GM21423 (cell line): Measurements from ENCODE around the gene ZNF500.

Experiments
- ATAC-seq: cut with Tn5 transposase; IDR thresholded peaks from one replicate; pipeline ENCODE4 v1.9.1; 2021; ENCODE audit warnings: mild to moderate bottlenecking, moderate library complexity; ENCODE audit not compliant: unreplicated experiment

The ZNF500 gene

GRCh38 chr16:4766875-4767628 is at the start of gene ZNF500:
Gene ZNF500 (minus strand): TSS chr16:4767162. CDS start chr16:4765978, 1,184 bp downstream.
- ATAC-seq = peak; percentile 87

DNA sequence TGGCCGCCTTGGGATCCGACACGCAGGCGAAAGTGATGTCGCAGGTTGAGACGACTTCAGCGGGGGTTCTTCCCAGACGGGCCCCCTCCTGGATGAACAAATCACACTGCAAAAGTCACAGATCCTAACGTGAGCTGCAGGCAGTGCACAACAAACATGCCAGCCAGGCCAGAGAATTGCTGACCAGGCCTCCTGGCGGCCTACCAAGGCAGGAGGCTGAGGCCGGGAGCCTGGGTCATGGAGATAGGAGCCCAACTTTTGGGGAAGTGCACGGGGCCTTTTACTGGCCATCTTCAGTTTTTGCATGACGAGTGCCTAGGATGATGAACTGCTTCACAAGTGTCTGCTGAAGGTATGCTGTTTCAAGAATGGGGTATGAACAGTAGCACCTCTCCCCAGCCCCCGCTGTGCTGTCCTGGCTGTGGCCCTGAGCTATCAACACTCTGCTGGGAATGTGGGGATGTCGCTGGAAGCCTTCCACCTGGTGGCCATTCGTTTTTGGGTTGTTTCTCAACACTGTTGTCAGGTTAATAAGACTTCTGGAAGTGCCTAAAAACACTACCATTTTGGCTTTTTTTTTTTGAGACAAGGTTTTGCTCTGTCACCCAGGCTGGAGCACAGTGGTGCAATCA is 47.7 kb upstream of the ZNF500 start:
- no peak for ATAC-seq

- ATAC-seq = no peak
Observed at GRCh38 chr16:4814046-4814445, 47.1 kb upstream of the ZNF500 start.

DNA sequence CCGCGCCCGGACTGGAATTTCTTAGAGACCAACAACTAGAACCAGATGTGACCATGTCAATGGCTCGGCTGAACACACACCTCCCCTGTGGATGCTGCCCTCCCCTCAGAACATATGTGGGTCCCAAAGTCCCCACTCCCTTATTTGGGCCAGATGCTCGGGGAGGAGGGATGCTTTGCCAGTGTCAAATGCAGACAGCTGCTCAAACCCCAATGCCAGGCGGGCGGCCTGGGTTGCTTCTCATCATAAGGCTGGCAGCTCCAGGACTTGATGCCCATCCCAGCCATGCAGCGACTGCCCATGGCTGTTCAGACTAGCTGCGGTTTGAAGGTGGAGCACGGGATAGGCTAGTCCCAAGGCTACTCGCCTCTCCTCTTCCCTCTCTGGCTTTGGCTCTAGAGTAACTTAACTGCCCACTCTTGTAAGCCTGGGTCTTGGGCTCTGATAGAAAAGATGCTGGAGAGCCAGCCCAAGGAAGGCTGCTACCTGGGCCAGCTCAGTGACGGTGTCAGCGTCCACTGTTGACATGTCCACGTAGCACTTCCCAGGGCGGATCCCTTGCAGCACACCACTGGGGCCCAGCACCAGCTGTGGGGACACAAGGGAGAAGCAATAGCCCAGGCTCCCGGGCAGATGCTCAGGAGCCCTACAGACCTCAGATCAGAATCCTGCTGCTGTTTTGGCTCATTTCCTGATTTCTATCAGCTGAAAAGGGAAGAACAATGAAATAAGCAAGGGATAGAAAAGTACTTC is 46.5 kb upstream of the ZNF500 start:
- no peak for ATAC-seq

- ATAC-seq = no peak
Observed at GRCh38 chr16:4811773-4812172, 44.8 kb upstream of the ZNF500 start.

DNA sequence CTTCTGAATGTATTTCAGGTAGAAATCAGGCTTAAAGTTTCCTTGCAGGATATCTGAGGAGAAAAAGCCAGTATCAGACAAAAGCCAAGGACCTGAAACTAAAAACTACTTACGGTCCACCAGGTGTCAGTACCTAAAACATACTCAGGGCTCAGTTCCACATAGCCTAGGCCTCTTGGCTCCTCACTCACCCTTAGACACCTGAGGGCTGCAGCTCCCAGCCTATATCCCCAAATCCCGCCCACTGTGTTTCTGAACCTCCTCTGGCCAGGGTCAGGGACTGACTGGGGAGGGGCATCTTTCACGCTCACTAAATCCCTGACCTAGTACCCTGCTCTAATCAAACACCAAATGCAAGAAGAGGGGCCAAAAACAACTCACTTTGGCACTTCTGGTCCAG is 44.3 kb upstream of the ZNF500 start:
- ATAC-seq = no peak

- ATAC-seq = no peak
Observed at GRCh38 chr16:4806280-4806679, 39.3 kb upstream of the ZNF500 start.

DNA sequence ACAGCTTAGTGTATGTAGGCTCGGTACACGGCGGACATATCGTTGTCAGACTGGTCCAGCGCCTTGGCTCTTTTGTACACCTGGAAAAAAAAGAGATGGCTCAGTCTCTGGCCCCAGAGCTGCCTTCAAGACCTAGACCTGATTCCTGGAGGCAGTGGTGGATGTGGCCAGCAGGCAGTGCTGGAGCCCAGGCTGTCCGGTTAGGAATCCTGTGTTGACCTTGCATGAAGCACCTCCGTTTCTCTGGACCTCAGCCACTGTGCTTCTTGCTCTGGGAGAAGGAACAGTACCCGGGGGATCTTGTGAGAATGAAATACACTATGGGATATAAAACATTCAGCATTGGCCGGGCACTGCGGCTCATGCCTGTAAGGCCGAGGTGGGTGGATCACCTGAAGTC is 38.3 kb upstream of the ZNF500 start:
- ATAC-seq = no peak

DNA sequence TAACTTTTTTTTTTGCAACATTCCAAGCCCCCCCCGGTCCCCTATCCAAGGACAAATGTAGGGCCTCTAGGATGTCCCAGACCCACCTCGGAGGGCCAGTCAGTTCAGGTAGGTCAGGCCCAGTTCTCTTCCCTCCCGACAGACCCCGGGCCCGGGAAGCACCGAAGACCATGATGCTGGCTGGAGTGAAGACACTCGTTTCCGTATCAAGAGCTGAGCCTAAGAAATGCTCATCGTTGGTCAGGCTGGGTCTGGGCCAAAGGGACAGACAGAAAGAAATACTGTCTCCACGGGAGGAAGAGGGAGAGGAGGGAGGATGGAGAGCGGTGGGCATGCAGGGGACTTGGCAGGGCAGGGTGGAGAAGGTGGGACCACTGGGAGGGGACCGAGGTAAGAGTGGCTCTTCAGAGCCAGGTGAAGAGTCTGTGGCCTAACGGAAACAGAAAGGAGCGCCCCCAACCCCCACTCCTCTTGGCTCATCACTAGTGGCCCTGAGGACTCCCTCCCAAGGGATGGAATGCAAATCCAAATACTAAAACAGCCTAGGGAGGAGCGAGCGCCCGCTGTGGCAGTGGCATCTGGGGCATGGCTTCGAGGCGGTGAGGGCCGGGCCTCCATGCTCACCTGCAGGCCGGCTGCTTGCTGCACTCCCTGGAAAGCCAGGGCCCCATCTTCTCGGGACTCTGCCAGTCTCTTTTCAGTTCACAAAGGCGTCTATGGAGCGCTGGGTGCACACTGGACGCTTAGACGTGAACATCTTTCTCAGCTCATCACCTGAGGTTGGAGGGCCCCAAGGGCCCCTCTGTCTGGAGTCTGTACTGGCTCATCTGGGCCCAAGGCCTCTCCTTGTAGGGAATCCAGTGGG is 37.2 kb upstream of the ZNF500 start:
- no peak for ATAC-seq

DNA sequence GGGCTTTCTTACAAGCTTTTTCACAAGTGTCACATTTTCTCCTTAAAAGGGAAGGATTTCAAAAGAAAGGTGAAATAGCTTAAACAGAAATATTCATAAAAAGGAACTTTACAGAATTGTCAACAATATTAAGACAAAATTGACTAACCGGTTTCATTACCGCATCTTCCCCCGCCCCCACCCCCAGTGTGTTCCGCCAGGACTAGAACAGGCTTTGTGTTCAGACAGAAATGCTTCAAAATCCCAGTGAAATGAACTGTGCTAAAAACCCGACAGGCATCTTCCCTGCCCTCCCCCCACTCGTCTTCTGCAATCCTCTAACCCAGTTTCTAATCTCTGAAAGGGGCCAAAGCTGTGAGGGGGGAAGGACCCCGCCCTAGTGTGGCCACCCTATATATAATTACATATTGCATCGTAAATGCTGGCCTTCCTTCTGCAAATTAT is 36.5 kb upstream of the ZNF500 start:
- ATAC-seq = no peak

DNA sequence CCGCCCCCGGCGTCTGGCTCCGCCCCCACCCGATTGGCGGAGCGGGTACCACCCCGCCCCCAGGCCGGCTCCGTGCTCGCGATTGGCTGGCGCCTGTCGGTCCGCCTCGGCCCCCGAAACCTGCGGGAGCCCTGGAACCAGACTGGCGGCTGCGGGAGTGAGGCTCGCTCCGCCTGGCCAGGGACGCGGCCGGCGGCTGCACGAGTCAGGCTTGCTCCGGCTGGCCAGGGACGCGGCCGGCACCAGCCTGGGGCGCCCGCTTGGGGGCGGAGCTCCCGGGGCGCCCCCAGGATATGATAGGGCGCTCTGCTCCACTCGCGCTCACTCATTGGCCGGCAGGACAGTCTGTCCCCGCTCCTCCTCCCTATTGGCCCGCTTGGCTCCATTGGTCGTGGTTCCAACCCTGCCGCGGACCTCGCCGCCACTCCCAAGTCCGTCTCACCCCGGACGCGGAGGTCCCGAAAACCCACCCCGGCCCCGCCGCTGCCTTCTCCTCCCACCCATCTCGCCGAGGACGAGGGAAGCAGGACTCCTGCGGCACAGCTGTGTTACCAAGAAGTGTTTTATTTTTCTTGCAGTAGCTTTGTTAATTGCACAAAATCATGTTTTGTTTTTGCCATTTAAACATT is 35.8 kb upstream of the ZNF500 start:
- ATAC-seq = peak; percentile 88

DNA sequence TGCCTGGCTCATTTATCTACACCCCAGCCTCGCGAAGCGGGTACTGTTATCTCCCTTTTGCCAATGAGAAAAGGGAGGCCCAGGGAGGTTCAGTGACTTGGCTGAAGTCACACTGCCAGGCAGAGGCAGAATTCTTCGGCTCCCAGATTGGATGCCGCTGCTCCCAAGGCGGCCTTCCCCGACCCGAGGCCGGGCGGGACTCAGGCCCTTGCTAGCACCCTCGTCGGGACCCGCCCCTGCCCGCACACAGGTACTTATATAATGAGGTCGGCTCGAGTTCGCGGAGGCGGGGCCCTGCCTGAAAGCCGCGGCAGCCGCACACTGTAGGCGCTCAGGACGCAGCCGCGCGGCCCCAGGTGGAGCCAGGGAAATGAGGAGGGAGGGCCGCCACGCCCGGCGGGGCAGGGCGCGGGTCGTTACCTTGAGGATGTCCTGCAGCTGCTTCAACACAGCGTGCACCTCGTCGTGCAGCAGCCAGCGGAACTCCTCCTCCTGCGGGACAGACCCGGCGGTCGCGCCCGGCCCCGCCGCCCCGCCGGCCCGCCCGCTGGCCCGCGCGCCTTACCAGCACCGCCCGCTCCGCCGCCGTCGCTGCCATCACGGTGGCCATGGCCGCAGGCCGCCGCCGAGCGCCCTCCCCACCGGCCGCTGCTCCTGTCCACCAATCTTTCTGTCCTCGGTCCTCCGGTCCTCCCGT is 35.1 kb upstream of the ZNF500 start, which contains the start of gene ROGDI:
Gene ROGDI, minus strand, starts transcription at position 672 of the 697 bp plus-strand sequence. Its CDS starts 62 bp downstream, at position 610.
- peak; percentile 50 for ATAC-seq

GRCh38 chr16:4801051-4801961 is 34.3 kb upstream of the ZNF500 start:
- ATAC-seq = no peak

DNA sequence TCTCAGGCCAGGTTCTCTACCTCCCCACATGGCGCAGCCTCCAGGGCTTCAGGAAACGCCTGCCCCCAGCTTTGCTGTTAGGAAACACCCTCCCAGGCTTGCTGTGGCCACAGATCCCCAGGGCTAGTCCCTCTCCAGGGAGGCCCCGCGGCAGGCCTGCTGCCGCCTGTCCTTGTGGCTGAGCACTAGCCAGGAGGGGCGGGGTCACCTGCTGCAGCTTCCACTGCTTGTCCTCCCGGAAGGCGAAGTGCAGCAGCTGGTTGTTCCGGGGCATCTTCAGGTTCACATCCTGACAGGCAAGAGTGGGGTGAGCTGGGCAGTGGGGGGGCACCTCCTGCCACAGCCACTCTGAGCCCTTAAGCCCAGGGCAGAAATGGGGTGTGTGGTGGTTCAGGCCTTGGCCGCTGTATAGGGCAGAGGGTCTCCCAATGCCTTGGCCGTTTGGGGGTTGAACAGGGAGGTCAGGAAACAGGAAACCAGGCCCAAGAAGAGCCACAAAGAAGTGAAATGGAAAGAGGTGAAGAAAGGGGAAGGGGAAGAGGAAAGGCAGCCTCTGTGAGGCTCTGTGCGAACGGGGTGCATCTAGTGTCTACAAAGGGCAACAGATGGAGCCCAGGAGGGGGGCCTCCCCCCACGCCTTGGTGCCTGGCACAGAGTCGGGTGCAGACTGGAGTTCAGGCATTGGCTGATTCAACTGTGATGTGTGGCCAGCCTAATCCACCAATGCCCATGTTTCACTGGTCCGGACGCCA is 33.5 kb upstream of the ZNF500 start:
- no peak for ATAC-seq

- no peak for ATAC-seq
Observed at GRCh38 chr16:4799171-4799855, 32.4 kb upstream of the ZNF500 start.

DNA sequence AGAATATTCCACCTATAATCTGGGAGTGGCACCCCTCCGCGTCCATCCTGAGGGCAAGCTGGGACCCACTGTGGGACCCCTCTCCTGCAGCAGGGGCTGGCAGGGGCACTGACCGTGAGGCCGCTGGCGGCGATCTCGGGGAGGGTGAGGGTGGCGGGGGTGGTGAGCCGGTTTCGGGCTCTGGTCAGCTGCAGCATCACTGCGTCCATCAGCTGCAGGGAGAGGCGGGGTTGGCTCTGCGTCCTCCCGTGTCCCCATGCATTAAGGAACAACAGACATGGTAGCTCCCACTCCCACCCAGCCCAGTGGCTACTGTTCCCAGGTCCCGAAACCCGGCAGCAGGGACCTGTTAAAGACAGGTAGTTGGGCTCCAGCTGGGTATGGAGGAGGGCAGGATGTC is 31.5 kb upstream of the ZNF500 start:
- no peak for ATAC-seq

GRCh38 chr16:4797805-4798252 is 30.9 kb upstream of the ZNF500 start:
- no peak for ATAC-seq
